Epidermal melanocyte (primary cell): ENCODE measurements around the gene ARHGAP26.
"Not testable (repeated sequence)": the region's sequence is repeated elsewhere in the genome, so short reads cannot be mapped to it uniquely, and the experiment has no call there.

Experiments
- DNase-seq: peaks from one replicate; pipeline ENCODE4 v3.0.0; 2011; ENCODE audit warnings: low spot score; ENCODE audit not compliant: insufficient read length

ARHGAP26 gene

DNA sequence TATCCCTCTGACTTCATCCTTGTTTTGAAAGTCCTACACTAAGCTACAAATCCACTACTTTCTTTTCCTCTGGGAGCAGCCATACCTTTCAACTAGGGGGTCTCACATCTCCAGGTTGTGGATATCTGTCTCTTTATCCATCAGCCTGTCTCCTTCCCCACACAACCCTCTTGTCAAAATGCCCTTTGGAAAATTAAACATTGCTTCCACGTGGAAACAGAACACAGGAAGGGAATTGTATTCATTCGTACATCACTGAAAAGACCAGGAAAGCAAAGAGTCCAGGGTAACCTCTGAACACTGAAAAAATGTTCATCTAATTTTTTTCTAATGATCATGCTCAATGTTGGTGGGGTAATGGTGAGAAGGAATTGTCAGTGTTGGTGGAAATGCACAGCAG is 429.7 kb downstream of the ARHGAP26 start:
- no peak for DNase-seq

DNA sequence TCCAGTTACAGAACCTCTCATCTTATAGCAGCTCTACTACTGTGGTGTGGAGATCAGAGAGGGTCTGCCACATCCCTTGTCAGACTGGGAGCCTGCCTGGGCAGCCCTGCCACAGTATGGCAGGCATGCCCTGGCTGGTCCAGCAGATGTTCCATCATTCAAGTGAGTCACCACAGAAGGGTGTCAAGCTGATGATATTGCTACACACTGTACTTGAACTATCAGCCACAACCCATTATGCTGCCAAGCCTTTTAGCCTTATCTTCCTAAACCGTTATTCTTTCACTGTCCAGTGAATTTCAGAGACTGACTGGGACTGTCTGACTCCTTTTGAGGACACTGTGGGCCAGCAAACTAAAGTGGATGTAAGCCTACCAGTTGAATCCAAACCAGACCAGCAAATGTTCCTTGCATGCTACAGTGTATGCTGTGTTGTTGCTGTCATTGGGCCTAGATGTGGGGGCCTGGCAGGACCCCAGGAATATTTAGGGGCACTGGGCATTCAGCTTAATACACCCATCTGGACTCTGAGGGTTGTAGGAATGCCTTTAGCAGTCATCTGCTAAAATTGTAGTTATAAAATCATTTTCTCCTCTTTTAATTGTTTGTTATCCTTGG is 430.7 kb downstream of the ARHGAP26 start:
- no peak for DNase-seq

DNA sequence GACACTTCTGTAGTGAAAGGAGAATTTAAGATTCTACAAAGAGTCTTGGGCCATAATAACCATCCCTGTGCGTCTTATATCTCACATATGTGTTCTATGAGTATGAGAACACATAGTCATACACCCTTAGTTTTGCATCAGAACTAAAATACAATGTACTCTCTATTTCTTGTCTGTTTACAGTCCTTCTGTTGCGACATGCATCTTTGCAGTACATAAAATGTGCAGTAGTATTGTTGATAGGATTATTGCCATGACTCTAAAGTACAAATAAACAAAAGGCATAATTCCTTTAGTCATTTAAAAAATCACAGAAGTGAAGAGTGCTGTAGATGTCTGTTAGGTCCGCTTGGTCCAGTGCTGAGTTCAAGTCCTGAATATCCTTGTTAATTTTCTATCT is 431.4 kb downstream of the ARHGAP26 start:
- no peak for DNase-seq

DNA sequence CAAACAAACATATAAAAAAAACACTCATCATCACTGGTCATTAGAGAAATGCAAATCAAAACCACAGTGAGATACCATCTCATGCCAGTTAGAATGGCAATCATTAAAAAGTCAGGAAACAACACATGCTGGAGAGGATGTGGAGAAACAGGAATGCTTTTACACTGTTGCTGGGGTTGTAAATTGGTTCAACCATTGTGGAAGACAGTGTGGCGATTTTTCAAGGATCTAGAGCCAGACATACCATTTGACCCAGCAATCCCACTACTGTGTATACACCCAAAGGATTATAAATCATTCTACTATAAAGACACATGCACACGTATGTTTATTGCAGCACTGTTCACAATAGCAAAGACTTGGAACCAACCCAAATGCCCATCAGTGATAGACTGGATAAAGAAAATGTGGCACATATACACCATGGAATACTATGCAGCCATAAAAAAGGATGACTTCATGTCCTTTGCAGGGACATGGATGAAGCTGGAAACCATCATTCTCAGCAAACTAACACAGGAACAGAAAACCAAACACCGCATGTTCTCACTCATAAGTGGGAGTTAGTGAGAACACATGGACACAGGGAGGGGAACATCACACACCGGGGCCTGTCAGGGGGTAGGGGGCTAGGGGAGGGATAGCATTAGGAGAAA is 433.3 kb downstream of the ARHGAP26 start:
- not testable (repeated sequence) for DNase-seq

DNA sequence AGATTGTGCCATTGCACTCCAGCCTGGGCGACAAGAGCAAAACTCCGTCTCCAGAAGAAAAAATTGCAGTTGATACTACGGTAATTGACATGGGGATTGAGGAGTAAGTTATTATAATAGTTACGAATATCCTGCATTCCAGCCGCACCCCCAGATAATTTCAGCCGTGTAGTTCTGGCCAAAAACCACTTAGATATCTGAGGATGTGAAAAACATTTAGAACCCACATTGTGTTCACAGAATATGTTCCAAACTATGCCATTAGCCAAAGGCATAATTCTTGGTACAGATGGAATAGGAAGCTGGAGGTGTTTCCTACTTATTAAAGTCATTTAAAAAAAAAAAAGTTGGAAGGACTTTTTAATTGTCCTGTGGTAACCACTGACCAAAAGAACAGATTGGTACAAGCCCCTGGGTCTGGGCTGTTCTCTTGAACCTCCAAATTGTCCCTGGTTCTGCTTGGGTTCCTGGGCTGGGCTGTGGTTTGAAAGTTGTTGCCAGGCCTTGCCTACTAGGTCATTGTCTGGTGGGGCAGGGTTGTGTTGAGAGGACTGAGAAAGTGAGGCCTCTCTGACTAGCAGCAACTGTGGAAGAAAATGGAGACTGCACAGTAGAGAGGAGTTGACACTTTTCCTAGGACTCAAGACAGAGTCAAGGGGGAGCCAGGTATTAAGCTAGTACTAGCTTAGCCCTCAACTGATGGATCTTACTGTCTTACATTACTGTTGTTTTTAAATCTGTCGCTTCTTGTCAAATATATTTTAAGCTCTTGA is 434.5 kb downstream of the ARHGAP26 start:
- DNase-seq, result no peak

DNA sequence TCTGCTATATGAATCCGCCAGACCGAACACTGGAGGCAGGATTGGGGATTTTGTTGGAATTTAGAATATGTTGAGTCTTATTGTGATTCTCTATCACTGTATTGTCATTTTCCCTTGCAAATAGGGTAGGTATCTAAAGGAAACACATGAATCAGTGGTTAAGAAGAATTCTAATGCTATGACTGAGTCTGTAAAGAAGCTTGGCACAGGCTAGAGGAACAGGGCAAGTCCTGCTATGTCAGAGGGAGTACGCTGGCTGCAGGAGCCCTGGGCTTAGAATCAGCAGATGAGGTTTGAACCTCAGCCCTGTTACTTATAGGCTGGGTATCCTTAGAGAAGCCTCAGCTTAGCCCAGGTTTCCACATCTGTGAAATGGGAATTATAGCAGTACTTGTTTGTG is 435.2 kb downstream of the ARHGAP26 start:
- DNase-seq, result no peak

DNA sequence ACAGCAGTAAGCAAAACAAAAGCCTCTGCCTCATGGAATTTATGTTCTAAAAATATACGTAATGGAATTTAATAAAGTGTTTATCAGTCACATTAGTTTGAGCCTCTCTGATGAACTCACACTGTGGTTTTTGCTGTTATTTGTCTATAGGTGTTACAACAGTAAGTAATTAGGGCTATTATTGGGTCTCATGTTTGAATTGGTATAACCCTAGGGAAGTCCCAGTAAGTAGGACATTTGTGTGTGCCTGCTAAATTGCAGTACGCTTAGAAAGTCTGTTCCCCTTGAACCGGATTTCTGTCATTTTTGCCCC is 435.7 kb downstream of the ARHGAP26 start:
- DNase-seq, result no peak

DNA sequence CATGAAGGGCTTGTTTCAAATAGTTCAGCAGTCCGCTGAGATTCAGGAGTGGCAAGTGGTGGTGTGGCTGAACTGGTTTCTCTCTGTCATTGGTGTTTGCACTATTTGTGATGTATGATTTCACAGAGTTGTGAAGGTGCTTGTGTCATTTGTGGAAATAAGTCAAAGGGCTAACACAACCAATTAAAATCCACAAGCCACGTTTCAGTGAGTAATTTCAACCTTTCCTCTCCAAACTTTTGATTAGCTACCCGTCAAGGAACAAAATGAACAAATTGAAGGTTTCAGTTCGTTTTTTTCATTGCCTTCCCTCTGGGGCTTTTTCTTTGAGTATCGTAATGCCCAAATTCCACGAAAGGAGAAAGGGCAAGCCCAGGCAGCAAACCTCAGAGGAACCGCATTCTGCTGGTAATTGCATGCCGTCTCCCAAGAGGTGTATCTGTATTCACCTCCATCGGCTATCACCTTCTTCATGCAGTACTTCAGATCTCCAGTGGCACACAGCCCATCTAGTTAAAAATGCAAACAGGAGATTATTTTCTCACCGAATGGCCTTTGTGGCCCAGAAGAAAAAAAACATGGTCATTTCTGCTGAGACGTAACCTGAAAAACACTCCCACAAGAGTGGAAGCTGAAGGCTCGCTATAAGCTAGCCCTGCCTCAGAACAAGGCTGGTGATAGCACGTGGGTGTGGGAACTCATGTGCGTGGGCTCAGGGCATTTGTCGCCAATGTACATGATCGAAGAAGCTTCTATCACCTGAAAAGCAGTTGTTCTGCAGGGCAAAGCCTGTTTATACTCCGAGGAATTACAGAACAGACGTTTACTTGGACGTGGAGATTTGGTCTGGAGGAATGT is 436.2 kb downstream of the ARHGAP26 start:
- DNase-seq, result no peak

DNA sequence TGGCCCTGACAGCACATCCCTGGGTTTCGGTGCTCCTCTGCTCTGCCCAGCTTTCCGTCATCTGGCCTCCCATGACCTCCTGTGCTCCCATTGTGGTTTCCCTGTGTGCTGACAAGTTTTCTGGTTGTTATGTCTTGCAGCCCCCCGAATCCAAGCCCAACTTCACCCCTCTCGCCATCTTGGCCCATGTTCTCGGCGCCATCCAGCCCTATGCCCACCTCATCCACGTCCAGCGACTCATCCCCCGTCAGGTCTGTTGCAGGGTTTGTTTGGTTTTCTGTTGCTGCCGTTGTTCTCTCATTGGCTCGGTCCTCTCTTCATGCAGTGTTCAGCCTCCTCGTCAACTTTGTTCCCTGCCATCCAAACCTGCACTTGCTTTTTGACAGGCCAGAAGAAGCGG is 436.9 kb downstream of the ARHGAP26 start:
- no peak for DNase-seq

DNA sequence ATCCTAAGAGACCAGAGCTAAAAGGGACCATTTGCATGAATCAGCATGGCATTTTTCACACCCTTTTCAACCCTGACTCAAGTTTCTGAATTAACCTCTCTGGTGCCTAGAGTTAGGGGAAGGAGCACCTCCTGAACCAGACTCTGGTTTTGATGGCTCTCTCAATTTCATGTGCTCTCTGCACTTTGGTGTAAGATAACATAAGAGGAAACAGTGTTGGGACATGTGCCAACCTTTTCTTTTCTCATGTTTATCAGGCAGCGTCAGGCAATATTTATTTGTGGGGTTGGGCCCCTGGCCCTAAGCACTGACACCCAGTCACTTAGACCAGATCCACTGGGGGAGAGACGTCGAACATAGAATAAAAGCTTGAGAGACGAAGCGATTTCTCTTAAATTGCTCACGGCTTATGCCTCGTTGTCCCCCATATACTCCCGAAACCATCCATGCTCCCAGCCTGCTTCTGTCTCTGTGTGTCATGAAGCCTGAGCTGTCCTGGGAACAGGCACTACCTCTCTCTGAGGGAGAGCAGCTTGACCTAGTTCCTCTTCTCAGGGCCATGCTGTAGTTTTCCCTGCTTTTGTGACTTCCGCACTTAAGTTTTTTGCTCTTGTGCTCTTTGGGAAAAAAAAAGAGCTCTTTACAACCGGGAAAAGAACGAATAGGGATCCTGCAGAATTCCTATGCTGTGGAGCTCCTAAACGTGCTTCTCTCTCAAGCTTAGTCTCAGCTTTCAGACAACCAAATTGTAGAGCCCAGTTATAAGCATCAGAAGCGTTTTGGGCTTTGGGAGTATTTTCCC is 437.6 kb downstream of the ARHGAP26 start:
- no peak for DNase-seq

DNA sequence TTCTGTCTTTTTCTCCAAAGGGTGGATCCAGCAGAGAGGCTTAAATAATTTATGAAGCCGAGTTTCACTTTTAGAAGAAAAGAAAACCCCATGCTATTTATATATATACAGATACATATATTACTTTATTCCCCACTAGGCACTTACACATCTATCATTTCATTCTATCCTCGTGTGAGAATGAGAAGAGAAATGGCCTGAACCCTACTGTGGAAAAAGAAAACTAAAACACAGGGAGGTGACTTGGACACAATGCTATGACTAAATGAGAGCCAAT is 438.1 kb downstream of the ARHGAP26 start:
- DNase-seq, result no peak

DNA sequence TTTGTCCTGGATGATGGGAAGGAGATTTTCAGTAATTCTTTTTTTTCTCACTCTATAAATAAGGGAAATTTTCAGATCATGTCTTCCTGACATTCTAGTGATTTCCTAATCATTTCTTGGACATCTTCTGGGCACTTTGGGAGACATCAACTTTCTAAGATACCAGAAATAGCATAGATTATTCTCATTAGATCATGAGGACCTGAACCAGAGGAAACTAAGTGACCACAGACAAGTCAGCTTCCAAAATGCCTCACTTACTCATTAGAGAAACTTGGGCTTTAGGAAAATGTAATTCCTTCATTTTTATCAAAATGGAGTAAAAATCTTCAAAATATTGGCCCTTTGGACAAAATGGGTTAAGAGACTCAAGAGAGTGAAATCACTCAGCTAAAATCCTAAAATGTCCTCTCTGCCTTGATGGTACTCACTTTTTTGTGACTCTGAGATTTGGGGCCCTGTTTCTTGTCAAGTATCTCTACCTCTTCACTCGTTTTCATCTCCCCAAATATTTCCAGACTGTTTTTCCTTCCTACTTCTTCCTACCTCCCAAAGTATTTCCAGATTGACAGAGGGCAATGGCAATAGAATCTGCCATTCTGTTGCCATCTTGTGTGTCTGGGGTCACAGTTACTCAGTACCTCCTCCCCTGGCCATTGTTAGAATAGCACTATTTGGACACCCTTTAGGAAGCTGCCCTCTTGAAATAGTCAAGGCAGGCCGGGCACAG is 438.8 kb downstream of the ARHGAP26 start:
- DNase-seq, result no peak

DNA sequence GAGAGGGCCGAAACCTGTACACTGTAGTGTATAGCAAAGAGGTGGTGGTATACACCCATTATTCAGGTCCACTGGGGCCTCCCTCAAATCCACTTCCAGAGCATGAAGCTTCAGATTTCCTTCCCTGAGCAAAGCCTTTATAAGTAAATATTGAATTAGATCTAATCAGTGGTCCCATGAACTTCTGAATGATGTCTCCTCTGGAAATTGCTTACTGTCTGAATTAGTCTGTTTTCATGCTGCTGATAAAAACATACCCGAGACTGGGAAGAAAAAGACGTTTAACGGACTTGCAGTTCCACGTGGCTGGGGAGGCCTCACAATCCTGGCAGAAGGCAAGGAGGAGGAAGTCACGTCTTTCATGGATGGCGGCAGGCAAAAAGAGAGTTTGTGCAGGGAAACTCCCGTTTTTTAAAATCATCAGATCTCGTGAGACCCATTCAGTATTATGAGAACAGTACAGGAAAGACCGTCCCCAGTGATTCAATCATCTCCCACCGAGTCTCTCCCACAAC is 439.8 kb downstream of the ARHGAP26 start:
- no peak for DNase-seq

DNA sequence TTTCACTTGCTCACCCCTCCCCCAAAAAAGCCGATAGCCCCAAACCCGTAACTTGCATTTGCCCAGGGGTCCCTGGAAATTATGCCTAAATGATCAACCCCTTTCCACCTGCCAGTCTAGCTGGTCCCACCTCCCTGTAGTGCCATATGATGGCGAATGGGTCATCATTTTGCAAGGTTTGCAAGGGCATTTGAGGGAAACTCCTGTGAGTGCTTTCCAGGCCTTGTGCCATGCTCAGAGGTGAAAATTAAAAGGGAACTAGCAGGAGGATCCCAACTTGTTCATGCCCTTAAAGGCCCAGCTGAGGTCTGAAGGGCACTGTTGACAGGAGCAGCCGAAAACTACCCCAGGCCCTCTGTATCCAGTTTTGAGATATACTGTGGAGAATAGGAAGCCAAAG is 440.4 kb downstream of the ARHGAP26 start:
- DNase-seq, result no peak

DNA sequence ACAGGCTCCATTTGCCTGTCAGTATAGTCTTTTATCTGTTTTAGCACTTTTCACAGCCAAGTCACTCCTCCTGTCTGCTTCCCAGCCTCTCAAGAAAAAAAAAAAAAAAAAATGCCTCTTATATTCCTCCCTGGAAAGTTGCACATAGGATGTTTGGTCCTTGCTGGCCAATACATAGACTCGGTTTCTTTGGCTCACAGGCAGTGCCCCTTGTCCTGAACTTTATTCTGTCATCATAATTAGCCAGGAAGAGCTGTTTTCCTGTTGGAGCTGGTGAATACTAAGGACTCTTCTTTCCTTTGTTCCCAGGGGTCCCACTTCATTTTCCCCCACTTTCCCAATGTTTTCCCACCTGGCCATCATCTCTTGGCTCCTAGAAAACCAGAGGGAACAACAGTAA is 442.1 kb downstream of the ARHGAP26 start:
- DNase-seq, result no peak

DNA sequence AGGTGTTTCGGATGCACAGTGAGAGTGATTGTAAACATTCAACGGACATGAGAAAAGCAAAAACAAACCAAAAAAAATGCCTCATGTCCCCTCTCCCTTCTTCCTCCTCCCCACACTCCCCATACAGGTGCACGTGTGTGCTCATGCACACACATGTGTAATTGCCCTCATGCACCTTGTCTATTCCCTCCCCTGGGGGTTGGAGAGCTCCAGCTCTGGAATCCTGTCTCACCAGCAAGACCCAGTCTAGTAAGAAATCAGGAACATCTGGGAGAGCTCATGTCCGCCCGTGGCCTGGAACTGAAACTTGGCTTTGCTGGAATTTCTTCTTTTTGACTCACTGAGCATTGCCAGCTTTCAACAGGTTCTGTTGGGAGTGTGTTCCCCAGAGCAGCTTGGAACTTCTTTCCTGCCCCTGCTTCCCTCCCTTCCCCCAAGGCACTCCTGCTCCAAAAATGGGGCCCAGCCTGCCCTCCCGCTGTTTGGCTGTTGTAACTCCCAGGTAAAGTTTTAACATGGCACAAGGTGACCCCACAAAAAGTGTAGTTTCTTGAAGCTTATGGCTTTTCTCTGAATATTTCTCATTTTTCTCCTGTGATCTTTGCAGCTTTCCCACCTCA is 443.2 kb downstream of the ARHGAP26 start:
- DNase-seq, result peak; percentile 24

DNA sequence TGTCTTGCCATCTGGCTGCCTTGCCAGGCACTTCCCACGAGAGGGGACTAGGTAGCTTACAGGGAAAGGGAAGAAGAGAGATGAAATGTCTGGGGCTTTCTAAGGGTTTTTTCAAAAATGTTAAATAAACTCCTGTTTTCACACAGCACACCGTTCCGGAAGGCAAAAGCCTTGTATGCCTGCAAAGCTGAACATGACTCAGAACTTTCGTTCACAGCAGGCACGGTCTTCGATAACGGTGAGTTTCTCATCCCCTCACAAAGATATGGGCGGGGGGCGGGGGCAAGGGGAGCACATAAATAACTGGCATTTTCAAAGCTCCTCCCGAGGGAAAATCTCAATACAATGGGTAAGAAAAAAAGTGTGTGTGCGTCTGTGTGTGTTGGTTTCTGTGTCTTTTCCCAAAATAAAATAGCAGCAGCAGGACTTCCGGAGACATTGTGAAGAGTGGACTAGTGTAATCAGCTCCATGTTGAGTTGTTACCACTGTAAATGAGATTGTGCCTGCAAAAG is 443.7 kb downstream of the ARHGAP26 start:
- no peak for DNase-seq

DNA sequence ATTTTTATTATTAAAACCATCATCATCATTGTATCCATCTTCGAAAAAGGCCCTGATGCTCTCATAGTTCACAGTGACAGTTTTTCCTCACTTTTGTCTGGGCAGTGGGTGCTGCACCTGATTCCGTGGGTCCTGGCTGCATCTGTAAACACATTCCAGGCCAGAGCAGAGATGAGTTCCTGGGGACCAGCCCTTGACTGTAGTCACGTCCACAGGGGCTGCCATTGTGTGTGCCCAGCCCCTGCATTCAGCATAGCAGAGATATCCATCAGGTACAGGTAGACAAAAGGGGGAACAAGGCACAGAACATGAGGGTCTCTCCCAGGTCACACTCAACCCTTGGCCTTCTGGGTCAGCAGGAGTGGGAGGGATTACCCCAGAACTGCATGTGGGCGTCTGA is 444.3 kb downstream of the ARHGAP26 start:
- DNase-seq, result no peak

DNA sequence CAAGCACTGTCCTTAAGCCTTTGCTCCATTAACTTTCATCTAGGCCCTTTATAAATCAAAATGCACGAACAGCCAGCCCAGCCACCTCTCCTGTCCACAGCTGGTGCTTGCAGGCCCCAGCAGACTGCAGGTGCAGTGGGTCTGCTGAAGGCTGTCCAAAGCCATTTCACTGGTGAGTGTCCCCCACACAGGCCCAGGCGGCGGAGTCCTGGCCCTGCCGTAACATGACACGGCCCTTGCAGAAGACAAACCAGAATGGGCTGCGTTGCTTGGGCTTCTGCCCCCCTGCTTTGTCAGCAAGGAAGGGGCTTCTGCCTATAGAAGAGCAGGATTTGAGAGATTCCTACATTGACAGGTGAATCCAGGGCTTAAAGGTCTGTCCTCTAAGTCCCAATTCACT is 444.7 kb downstream of the ARHGAP26 start:
- DNase-seq, result no peak

DNA sequence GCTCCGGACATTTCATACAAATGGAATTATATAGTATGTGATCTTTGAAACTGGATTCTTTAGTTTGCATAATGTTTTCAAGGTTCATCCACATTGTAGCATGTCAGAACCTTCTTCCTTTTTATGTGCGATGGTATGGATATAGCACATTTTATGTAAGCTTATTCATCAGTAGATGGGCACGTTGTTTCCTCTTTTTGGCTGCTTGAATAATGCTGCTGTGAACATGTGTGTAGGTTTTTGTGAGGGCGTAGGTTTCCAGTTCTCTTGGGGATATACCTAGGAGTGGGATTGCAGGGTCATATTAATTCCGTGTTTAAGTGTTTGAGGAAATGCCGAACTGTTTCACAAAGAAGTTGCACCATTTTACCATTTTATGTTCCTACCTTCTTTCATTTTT is 445.5 kb downstream of the ARHGAP26 start:
- no peak for DNase-seq
